ENCODE results near the gene ADAMTS18. TPM values are rescaled to one million over a fixed set of nuclear protein-coding genes. Genes with fewer than 3 reads are reported as not detected.

ADAMTS18 gene
- total RNA-seq, 4 donors from 2014 or later: 2.8 to 21.1 (median 7.8) TPM

- TF ChIP-seq CTCF (IDR thresholded peaks at IDR 0.05): no peak
- ATAC-seq (ENCODE audit: low FRiP score): peak; percentile 93
- no peak for DNase-seq (ENCODE audit: low spot score)
These were observed 136.1 kb downstream of the ADAMTS18 start for GRCh38 chr16:77298418-77299360.

GRCh38 chr16:77297996-77298395, 136.8 kb downstream of the ADAMTS18 start:
- TF ChIP-seq CTCF (IDR thresholded peaks at IDR 0.05): no peak
- DNase-seq (ENCODE audit: low spot score): no peak
- ATAC-seq (ENCODE audit: low FRiP score): no peak

- ATAC-seq (ENCODE audit: low FRiP score) (no peak), DNase-seq (ENCODE audit: low spot score) (no peak)
- TF ChIP-seq CTCF (IDR thresholded peaks at IDR 0.05): no peak
These were observed 138.9 kb downstream of the ADAMTS18 start for GRCh38 chr16:77295896-77296295.

GRCh38 chr16:77290451-77291115, 144.3 kb downstream of the ADAMTS18 start:
- no peak for DNase-seq (ENCODE audit: low spot score)
- ATAC-seq (ENCODE audit: low FRiP score): no peak
- no peak for TF ChIP-seq CTCF (IDR thresholded peaks at IDR 0.05)

GRCh38 chr16:77289331-77289809, 145.5 kb downstream of the ADAMTS18 start:
- TF ChIP-seq CTCF (IDR thresholded peaks at IDR 0.05): no peak
- peak; percentile 33 for DNase-seq (ENCODE audit: low spot score)
- ATAC-seq (ENCODE audit: low FRiP score): peak; percentile 66

DNA sequence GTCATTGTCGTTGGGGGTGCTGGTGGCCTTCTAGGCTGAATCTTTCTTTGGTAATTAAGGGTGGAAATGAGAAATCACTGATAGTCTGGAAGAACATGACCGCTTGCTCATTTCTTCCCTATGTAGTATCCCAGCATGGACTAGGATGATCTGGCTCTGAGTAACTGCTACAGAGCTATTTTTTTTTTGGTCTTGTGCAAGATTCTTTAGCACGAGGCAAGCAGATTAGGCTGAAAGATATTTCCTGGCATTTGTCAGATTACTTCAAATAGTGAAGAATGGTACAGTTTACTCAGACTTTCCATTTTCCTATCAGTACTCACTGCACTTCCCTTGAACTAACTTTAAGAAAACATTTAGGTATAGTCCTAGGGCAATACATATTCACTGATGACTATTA, 146.6 kb downstream of the ADAMTS18 start:
- ATAC-seq (ENCODE audit: low FRiP score): peak; percentile 64

More for the DNA sequence above, 146.6 kb downstream of the ADAMTS18 start:
- TF ChIP-seq CTCF (IDR thresholded peaks at IDR 0.05): no peak
- no peak for DNase-seq (ENCODE audit: low spot score)
